ENCODE measurements around the gene RFC1.
"Not testable (repeated sequence)": the region's sequence is repeated elsewhere in the genome, so short reads cannot be mapped to it uniquely, and the experiment has no call there.

RFC1 gene

DNA sequence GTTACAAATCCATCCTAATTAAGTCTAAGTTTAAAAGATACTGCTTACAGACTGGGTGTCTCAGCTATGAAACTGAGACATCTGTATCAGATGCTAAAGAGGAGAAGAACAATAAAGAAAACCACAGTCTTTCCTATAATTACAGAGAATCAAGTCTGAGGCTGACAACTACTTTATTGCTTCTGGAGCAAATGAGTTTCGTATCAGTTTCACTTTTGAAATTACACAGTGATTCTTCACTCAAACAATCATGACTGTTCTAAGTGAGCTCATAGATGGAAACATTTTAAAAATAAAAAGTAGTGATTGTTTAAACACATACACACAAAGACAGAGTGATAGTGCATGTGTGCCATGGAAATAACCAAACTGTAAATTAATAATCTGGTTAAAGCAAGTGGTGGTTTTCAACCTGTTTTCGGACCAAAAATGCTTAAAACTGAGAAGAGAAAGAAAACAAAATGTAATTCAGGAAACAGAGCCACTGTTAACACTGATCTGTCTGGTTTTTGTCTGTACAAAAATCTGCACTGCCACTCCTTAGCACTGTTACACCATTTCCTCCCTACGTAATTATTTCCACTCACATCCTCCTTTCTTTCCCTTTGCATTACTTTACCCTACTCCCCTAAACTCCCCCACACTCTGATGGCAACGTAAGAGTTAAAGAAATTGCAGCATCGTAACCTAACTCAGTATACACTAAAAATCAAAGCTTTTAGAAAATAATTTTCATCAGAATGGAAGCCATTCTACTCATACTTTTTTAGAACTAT, 12.5 kb downstream of the RFC1 start:
- ChIA-PET CTCF (interaction anchor here (1.2 kb wide), 1 partner anchor 20 kb away, joined by 3 read pairs; no protein-coding TSS in a partner anchor), POLR2A (no interaction called here)
- TF ChIP-seq, protein P1, sequence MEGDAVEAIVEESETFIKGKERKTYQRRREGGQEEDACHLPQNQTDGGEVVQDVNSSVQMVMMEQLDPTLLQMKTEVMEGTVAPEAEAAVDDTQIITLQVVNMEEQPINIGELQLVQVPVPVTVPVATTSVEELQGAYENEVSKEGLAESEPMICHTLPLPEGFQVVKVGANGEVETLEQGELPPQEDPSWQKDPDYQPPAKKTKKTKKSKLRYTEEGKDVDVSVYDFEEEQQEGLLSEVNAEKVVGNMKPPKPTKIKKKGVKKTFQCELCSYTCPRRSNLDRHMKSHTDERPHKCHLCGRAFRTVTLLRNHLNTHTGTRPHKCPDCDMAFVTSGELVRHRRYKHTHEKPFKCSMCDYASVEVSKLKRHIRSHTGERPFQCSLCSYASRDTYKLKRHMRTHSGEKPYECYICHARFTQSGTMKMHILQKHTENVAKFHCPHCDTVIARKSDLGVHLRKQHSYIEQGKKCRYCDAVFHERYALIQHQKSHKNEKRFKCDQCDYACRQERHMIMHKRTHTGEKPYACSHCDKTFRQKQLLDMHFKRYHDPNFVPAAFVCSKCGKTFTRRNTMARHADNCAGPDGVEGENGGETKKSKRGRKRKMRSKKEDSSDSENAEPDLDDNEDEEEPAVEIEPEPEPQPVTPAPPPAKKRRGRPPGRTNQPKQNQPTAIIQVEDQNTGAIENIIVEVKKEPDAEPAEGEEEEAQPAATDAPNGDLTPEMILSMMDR (IDR thresholded peaks at IDR 0.05; ENCODE audit: control extremely low read depth, extremely low read depth, low read depth, missing control alignments) = no peak
- peak; percentile 75 for DNase-seq (ENCODE audit: extremely low spot score)

DNA sequence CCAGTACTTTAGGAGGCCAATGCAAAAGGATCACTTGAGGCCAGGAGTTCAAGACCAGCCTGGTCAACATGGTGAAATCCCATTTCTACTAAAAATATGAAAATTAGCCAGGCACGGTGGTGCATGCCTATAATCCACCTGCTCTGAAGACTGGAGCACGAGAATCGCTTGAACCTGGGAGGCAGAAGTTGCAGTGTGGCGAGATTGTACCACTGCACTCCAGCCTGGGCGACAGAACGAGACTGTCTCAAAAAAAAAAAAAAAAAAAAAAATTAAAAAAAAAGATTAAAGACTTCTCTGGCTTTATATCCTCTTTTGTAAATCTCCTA, 13.0 kb downstream of the RFC1 start:
- DNase-seq (ENCODE audit: extremely low spot score); POLR2A ChIA-PET: not testable (repeated sequence)
- CTCF ChIA-PET = interaction anchor here (1.2 kb wide), 1 partner anchor 19 kb away, joined by 3 read pairs; no protein-coding TSS in a partner anchor

DNA sequence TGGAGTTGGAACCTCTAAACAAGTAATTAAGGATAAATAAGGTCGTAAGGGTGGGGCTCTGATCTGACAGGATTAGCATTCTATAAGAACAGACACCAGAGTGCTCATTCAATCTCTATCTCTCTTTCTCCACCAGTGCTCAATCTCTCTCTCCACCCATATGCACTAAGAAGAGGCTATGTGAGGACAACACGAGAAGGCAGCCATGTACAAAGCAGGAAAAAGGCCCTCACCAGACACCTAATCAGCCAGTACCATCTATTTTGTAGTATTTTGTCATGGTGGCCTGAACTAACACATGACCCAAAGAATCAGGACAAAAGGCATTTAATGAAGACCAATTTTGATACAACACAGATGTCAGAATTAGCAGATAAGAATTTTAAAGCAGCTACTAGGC, 16.8 kb downstream of the RFC1 start:
- CTCF ChIA-PET = no interaction called here

DNA sequence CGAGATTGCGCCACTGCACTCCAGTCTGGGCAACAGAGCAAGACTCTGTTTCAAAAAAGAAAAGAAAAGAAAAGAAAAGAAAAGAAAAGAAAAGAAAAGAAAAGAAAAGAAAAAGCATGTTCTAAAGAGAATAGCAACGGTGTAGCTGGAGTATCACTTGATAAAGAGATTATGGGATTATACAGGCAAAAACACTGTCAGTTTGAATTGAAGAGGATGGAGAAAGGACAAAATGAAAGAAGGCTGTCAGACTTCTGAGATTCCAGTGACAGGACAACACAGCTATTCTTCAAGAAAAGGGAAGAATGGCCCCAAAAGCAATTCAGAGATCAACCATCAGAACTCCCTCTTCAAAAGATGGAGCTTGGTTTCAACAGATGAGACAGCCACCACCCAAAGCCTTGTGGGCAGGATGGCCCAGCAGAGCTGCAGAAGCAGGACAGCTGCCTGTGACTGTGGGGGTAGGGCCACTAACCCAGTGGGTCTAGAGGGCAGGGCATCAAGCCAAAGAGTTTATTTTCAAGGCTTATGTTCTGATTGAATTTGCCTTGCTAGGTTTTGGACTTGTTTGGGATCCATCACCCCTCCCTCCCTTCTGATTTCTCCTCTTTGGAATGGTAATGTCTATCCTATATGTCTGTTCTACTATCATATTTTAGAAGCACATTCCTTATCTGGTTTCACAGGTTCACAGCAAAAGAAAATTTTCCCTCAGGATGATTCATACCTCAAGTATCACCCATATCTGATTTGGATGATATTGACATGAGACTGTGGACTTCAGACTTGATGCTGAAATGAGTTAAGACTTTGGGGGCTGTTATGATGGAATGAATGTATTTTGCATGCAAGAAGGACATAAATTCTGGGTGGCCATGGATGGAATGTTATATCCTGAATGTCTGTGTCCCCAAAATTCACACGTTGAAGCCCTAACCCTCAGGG, 17.5 kb downstream of the RFC1 start:
- ChIA-PET CTCF (no interaction called here), POLR2A (no interaction called here)
- DNase-seq (ENCODE audit: extremely low spot score) = no peak
- TF ChIP-seq, protein P1 (IDR thresholded peaks at IDR 0.05; ENCODE audit: control extremely low read depth, extremely low read depth, low read depth, missing control alignments) = no peak

More for the DNA sequence above, 16.8 kb downstream of the RFC1 start:
- POLR2A ChIA-PET = no interaction called here
- DNase-seq (ENCODE audit: extremely low spot score) = no peak
- TF ChIP-seq, protein P1 (IDR thresholded peaks at IDR 0.05; ENCODE audit: control extremely low read depth, extremely low read depth, low read depth, missing control alignments) = no peak

DNA sequence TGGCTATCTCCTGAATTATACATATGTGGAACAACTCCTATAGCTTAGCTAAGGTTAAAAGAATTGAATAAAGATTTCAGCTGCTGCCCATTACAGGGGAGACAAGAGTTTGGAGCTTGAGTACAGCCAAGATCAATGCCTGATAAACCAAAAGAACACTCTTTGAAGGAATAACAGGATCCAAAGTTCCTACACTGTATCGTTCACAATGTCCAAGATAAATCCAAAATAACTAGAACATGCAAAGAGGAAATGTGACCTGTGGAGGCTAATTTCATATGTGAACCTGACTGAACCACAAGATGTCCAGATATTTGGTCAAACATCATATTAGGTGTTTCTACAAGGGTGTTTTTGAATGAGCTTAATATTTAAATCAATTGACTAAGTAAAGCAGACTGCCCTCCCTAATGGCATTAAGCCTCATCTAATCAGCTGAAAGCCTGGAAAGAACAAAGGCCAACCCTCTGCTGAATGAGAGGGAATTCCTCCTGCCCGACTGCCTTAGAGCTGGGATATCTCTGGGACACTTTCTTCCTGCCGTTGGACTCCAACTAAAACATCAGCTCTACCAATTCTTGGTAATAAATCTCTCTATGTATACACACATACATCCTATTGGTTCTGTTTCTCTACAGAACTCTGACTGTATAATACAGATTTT, 19.2 kb downstream of the RFC1 start:
- TF ChIP-seq, protein P1 (IDR thresholded peaks at IDR 0.05; ENCODE audit: control extremely low read depth, extremely low read depth, low read depth, missing control alignments) = no peak
- POLR2A ChIA-PET = no interaction called here
- no peak for DNase-seq (ENCODE audit: extremely low spot score)
- CTCF ChIA-PET = interaction anchor here (0.5 to 1.2 kb wide), 2 partner anchors 26 to 102 kb away, joined by 3 read pairs; no protein-coding TSS in a partner anchor

DNA sequence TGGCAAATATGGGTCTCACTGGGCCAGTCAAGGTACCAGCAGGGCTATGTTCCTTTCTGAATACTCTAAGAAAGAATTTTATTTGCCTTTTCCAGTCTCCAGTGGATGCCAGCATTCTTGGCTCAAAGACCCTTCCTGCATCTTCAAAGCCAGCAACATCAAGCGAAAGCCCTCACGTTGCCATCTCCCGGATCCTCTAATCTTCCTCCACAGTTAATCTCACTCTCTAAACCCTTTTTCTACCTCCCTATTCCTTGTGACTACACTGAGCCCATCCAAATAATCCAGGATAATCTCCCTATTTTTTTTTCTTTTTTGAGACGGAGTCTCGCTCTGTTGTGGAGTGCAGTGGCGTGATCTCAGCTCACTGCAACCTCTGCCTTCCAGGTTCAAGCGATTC, 23.4 kb downstream of the RFC1 start:
- ChIA-PET POLR2A (no interaction called here), CTCF (no interaction called here)
- TF ChIP-seq, protein P1 (IDR thresholded peaks at IDR 0.05; ENCODE audit: control extremely low read depth, extremely low read depth, low read depth, missing control alignments) = no peak
- no peak for DNase-seq (ENCODE audit: extremely low spot score)
